Esophagus muscularis mucosa (tissue), 4 donors: ENCODE measurements around the gene RNF144A.

Source experiments
- EP300 ChIP-seq: sonication (generic); formaldehyde crosslinking; IDR thresholded peaks from one replicate; pipeline ENCODE4 v1.6.1; 2017; ENCODE audit warnings: antibody characterized with exemption
- POLR2A ChIP-seq: fragments of 450-650 bp; IDR thresholded peaks from one replicate; pipeline ENCODE4 v1.6.1; 2017; ENCODE audit warnings: antibody characterized with exemption, moderate library complexity, mild to moderate bottlenecking, low read depth
- POLR2AphosphoS5 ChIP-seq, 2 donors: sonication (generic); formaldehyde crosslinking; IDR thresholded peaks; one replicate each; pipeline ENCODE4 v1.6.1; 2017; ENCODE audit warnings: antibody characterized with exemption in 2 of 2
- TF ChIP-seq, protein P1 (sequence below), 3 experiments: fragments of 200-600 bp in 2 of 3; fragments of 450-650 bp in 1 of 3; sonication (generic) in 2 of 3; IDR thresholded peaks; one replicate each; pipeline ENCODE4 v1.5.1; 2017 to 2019; ENCODE audit warnings: antibody characterized with exemption in 3 of 3, mild to moderate bottlenecking in 2 of 3, moderate library complexity in 1 of 3

DNA sequence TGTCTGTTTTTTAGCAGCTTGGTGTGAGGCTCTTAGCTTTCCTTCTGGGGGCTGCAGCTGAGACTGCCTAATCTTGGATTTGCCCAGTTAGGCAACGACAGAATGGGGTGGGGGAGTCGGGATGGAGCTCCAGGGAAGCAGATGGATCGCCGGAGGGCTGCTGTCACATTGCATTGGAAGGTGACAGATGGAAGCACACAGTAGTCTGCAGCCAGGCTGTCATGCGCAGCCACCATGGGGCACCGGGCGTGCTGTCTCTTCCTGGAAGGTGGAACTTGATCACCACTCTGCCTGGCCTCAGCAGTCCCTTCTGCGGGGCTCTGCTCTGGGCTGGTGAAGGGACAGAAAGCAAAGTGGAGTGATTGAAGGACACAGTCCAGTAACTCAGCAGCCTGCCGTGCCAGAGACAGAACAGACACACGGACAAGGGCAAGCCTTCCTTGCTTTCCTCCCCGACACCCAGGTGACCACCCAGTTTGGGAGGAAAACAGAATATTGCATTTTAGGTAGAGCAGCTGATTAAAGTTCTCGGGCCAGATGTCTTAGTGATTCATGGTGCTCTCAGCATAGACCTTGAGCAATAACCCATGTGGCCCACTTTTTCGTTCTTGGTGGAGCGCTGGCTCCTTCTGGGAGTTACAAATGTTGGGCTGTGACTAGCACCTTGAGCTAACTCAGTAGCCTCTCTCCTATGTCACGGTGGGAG is 40.9 kb downstream of the RNF144A start:
- TF ChIP-seq POLR2A: no peak
- TF ChIP-seq, protein P1, sequence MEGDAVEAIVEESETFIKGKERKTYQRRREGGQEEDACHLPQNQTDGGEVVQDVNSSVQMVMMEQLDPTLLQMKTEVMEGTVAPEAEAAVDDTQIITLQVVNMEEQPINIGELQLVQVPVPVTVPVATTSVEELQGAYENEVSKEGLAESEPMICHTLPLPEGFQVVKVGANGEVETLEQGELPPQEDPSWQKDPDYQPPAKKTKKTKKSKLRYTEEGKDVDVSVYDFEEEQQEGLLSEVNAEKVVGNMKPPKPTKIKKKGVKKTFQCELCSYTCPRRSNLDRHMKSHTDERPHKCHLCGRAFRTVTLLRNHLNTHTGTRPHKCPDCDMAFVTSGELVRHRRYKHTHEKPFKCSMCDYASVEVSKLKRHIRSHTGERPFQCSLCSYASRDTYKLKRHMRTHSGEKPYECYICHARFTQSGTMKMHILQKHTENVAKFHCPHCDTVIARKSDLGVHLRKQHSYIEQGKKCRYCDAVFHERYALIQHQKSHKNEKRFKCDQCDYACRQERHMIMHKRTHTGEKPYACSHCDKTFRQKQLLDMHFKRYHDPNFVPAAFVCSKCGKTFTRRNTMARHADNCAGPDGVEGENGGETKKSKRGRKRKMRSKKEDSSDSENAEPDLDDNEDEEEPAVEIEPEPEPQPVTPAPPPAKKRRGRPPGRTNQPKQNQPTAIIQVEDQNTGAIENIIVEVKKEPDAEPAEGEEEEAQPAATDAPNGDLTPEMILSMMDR (IDR thresholded peaks at IDR 0.05): no peak
- no peak for TF ChIP-seq POLR2AphosphoS5 (IDR thresholded peaks at IDR 0.05)
- no peak for TF ChIP-seq EP300
